Raji (cell line): ENCODE measurements around the gene GSTO1.

Experiments
- POLR2A ChIP-seq: IDR thresholded peaks from 2 replicates; pipeline ENCODE4 v1.6.1; 2011; ENCODE audit warnings: low read depth, low read length, control low read depth; ENCODE audit not compliant: insufficient read depth

GSTO1 gene

DNA sequence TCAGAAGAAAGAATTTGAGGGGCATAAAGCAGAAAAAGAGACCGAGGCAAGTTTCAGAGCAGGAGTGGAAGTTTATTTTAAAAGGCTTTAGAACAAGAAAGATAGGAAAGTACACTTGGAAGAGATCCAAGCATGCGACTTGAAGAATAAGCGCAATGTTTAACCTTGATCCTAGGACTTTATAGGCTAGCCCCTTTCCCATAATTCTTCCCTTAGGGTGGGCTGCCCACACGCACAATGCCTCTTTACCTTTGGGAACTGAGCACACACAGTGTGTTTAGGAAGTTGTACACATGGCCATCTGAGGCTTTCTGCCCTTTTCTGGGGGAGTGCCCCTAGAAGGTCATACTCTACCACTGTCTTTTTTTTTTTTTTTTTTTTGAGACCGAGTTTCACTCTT lies 11.2 kb upstream of the GSTO1 start:
- TF ChIP-seq POLR2A = no peak

DNA sequence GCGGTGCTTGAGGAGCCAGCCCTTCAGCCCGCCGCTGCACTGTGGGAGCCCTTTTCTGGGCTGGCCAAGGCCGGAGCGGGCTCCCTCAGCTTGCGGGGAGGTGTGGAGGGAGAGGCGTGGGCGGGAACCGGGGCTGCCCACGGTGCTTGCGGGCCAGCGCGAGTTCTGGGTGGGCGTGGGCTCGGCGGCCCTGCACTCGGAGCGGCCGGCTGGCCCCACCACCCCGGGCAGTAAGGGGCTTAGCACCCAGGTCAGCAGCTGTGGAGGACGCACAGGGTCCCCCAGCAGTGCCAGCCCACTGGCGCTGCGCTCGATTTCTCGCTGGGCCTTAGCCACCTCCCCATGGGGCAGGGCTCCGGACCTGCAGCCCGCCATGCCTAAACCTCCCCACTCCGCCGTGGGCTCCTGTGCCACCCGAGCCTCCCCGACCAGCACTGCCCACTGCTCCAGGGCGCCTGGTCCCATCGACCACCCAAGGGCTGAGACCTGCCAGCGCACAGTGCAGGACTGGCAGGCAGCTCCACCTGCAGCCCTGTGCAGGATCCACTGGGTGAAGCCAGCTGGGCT lies 9.5 kb upstream of the GSTO1 start:
- TF ChIP-seq POLR2A = no peak

DNA sequence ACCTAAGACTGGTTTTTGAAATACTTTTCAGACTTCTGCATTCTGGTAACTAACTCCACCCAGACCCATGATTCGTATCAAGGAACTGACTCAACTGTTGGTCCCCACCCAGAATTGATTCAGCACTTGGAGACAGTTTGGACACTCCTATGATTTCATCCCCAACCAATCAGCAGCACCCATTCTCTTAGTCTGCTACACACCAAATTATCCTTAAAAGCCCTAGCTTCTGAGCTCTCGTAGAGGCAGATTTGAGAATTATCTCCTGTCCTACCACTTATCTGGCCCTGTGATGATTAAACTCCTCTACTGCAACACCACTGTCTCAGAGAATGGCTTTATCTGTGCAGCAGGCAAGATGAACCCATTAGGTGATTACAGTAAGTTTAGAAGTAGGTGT lies 7.7 kb upstream of the GSTO1 start:
- TF ChIP-seq POLR2A = no peak

DNA sequence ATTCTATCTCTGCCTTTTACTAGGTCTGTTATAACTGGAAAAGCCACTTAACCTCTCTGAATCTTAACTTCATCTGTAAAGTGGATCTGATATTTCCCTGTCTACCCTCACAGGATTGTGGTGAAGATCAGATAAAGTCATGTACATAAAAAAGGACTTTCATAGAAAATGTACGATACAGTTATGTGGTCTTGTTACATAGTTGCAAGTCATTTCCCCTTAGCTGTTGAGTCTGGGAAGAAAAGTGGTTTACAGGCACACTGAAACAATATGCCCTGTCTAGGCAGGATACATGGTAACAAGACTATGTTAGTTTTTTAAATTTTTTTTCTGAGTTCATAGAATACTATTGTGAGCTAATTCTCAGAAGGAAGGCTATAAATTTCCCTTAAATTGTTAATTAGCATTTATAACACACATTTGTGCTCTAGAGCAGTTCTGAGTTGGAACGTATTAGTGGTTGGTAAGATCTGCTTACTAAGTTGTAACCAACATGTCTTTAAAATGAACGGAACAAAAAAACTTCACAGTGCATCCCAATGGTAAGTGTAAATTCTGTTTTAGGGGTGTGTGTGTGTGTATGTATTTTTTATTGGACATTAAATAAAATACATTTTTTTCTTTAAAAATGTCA lies 7.1 kb upstream of the GSTO1 start:
- TF ChIP-seq POLR2A = no peak

DNA sequence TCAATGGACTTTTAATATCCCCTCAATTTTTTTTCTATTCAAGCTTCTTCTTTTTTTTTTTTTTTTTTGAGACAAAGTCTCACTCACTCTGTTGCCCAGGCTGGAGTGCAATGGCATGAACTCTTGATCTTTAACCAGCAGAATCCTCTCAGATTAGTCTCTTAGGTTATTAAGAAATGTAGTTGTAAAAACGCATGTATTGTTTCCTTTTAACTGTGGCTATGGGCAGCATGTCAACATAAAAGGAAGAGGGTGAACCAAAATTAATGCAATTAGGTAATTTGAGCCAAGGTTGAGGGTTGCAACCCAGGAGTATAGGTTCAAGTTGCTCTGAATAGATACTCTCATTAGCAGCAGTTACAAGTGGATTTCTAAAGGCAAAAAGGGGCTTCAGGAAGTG lies 4.3 kb upstream of the GSTO1 start:
- TF ChIP-seq POLR2A = no peak

DNA sequence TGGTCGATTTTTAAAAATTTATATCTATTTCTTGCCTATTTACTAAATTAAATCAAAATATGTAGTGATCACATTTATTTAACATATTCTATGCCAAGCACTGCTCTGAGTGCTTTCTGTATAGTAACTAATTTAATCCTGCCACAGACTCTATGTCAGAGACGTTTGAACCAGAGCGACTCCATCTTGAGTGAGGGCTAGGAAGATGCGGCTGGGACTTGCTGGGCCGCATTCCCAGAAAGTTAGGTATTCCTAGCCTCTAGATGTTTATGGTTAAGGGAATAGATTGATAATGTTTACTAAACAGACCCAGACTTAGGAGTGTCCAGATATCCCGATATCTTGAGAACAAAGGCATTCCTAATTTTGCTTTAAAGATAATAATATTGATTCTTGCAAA lies 3.2 kb upstream of the GSTO1 start:
- no peak for TF ChIP-seq POLR2A

DNA sequence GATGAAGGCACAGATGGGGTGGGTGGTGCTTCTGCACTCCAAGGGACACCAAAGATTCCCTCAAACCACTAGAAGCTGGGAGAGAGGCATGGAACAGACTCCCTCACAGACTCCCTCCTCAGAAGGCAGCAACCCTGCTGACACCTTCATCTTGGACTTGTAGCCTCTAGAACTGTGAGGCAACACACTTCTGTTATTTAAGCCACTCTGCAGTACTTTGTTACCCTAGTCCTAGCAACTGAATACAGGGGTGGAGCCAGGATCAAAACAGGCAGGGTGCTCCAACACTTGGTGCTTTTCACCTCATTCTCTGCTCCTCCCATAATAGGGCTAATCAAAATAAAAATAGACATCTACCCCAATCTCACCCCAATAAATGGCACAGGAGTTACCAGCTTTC lies 2.3 kb upstream of the GSTO1 start:
- no peak for TF ChIP-seq POLR2A

DNA sequence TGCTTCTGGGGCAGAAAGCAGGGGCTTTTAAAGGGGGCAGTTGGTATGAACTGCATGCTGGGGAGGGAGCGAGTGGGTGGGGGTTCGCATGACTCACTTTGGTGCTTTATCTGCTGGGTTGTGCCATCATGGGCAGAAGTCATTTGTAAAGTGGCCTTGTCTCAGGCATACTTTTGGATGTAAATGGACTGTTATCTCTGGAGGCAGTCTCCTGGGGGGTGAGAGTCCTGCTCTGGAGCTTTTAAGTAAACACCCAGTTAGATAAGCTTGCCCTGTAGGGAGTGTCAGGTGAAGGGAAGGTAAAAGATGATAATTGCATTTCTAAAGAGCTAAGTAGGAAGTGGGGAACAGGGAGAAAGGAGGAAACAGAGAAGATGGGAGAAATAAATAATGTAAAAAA lies 1.6 kb upstream of the GSTO1 start:
- TF ChIP-seq POLR2A = no peak

DNA sequence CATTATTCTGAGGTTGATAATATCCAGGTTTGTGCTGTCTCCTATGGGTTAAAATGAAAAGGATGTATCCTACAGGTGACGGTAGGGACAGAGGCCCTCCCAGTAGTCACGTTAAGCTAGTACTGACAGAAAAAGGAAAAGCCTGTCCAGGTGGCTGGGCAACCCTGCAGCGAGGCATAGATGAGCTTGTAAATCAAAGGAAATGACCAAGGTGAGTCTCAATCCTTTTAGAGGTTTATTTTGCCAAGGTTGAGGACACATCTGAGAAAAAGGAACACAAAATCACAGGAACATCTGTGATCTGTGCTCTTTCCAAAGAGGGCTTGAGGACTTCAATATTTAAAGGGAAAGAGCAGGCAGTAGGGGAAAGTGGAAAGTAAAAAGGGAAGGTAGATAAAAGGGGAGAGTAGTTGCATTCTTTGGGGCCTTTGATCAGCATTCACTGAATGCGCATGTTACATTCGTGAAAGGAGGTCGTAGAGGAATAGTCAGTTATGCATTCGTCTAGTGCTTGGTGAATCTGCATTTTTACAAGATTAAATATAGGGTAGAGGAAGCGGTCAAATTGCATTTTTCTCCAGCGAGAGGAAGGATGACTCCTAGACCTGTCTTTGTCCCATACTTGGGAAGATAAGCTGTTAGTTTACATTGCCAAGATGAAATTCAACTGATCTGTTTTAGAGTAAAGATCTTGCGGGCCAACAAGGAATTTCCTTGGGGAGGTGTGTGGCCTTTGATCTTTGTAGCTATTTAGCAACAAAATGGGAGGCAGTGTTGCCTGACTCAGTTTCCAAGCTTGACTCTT lies 884 bp upstream of the GSTO1 start:
- no peak for TF ChIP-seq POLR2A

DNA sequence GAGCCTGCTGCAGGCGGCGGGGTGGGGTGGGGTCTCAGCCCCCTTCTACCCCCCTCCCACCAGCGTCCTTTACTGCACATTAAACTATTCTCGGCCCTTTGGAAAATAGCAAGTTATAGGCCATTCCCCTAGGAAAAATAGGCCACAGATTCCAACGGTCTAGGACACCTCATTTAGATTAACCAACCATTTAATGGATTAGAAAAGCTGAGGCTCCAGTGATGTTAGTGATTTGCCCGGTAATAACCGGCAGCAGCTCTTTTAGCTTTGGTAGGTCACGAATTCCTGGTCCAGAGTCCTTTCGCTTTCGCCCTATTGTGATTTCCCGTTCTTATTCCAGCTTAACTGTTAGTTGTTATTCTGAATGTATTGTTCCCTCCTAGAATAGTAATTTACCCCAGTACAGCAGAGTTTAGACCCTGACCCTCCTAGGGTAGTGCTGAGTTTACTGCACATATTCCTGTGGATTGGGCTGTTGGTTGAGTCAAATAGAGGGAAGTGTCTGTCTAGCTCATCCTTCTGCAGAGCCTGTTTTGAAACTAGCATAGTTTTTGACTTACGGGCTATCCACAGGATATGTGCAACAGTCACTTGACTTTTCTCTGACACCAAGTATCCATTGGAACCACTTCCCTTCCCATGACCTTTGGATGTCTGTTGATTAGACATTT lies 754 bp downstream of the GSTO1 start:
- no peak for TF ChIP-seq POLR2A

DNA sequence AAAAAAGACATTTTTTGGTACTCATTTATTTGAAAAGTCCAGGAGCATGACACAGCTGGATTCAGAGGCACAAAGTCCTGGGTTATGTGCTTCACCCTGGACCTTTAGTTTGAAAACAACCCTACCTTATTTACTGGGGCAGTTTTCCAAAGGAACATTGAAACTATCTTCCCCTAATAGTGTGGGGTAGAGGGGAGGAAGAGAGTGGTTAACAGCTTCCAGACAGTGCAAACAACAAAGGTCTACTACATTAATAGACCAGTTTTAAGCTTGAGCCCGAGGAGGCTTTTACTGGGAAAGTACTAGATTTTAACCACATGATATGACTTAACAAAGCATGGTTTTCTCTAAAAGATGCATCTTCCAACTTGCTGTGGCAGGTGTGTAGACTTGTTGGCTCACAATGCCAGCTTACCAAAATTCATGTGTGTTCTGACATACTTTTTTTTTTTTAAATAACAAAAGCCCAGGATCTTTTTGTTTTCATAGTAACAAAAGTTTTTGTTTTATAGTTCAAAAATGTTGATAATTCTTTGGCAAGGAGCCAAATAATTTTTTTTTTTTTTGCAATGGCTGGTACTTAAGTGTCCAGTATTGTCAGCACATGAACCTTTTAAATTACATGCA lies 1.8 kb downstream of the GSTO1 start:
- no peak for TF ChIP-seq POLR2A

DNA sequence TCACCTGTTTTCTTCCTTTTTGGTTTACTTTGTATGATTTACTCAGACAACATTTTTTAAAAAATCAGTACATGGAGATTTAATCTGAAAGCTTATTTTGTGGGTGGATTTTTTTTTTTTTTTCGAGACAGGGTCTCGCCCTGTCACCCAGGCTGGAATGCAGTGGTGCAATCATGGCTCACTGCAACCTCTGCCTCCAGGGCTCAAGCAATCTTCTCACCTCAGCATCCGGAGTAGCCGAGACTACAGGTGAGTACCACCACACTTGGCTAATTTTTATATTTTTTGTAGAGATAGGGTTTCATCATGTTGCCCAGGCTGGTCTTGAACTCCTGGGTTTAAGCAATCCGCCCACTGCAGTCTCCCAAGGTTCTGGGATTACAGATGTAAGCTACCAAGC lies 2.5 kb downstream of the GSTO1 start:
- TF ChIP-seq POLR2A = no peak

DNA sequence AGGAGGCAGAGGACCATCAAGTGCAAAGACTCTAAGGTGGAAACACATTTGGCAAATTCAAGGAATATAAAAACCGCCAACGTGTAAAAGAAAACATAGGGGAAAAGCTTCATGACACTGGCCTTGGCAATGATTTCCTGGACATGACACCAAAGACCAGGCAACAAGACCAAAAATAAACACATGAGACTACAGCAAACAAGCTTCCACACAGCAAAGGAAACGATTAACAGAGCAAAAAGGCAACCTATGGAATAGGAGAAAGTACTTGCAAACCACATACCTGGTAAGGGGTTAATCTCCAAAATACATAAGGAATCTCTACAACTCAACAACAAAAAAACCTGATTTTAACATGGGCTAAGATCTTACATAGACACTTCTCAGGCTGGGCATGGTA lies 3.5 kb downstream of the GSTO1 start:
- no peak for TF ChIP-seq POLR2A

DNA sequence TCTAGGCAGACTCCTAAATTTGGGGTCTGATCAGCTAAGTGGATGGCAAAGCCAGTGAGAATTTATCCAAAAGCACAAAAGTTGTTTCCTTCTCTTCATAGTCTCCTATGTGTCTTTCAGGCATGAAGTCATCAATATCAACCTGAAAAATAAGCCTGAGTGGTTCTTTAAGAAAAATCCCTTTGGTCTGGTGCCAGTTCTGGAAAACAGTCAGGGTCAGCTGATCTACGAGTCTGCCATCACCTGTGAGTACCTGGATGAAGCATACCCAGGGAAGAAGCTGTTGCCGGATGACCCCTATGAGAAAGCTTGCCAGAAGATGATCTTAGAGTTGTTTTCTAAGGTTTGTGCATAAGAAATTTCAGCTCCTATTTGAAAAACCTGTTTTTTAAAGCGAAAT lies 4.8 kb downstream of the GSTO1 start:
- TF ChIP-seq POLR2A = no peak

DNA sequence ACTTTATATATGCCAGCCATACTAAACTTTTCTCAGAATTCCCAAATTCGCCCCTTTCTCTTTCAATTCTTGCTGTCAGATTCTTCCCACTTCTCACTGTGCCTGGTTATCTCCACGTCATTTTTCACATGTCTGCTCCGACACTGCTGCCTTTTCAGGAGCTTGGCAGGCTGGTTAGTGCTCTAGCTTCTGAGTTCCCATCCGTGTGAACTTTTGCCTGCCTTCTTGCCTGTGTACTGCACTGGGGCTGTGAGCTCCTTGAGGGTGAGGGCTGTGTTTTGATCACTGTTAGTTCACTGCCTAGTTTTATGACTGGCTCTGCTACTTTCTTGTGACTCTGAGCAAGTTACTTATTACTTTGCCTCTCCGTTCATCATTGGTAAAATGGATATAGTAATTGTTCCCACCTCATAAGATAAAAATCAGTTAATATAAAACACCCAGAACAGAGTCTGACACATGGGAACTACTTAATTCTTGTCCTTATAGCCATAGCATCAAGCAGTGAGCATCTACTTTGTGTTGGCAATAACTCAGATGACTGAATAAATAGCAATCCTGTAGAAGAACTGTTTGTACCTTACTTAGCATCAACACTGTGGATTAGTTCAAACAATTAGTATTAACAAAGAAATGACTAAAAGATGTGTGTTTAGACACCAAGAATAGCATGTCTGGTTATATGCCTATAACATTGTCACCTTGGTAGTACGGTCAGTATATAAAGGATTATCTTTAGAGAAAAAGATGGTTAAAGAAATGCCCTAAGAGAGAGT lies 5.5 kb downstream of the GSTO1 start:
- no peak for TF ChIP-seq POLR2A
